GM12801 (cell line): ENCODE data around the gene OR2V2.

Experiments used
- TF ChIP-seq, protein P1 (sequence below): IDR thresholded peaks from one replicate; pipeline ENCODE4 v1.5.1; 2011; ENCODE audit warnings: control low read depth; ENCODE audit not compliant: insufficient read length; ENCODE audit errors: extremely low read depth

OR2V2 gene

DNA sequence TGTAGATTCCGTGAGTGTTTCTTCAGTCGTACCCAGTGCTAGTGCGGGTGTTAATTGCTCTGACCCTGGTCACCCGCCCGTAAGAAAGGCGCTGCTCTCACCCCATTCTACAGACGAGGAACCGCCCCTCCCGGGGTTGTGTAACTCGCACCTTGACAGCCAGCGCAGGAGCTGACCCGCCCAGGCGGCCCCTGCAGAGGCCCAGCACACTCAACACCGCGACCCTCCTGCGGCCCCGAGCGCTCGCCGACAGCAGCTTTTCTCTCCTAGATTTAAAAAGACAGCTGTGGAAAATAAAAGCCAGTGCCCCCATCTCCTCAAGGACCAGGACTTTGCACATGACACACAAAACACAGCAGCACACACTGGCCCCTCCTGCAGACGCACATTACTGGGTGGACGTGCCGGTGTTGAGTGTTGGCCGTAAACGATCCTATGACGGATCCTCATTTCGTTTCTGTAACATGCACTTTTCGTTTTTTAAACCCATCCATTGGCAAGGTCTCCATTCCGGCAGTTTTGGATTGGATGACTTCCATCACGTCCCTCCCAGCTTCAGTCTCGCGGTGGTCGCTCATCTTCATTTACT lies 22.9 kb downstream of the OR2V2 start:
- TF ChIP-seq, protein P1, sequence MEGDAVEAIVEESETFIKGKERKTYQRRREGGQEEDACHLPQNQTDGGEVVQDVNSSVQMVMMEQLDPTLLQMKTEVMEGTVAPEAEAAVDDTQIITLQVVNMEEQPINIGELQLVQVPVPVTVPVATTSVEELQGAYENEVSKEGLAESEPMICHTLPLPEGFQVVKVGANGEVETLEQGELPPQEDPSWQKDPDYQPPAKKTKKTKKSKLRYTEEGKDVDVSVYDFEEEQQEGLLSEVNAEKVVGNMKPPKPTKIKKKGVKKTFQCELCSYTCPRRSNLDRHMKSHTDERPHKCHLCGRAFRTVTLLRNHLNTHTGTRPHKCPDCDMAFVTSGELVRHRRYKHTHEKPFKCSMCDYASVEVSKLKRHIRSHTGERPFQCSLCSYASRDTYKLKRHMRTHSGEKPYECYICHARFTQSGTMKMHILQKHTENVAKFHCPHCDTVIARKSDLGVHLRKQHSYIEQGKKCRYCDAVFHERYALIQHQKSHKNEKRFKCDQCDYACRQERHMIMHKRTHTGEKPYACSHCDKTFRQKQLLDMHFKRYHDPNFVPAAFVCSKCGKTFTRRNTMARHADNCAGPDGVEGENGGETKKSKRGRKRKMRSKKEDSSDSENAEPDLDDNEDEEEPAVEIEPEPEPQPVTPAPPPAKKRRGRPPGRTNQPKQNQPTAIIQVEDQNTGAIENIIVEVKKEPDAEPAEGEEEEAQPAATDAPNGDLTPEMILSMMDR, result no peak

GRCh38 chr5:181170996-181171395 lies 23.6 kb downstream of the OR2V2 start:
- TF ChIP-seq, protein P1, result no peak

- TF ChIP-seq, protein P1, result no peak
Observed at GRCh38 chr5:181171782-181172181, 24.4 kb downstream of the OR2V2 start.

- TF ChIP-seq, protein P1, result no peak
Observed at GRCh38 chr5:181173027-181173419, 25.6 kb downstream of the OR2V2 start.

- TF ChIP-seq, protein P1, result no peak
Observed at GRCh38 chr5:181173420-181174342, 26.3 kb downstream of the OR2V2 start.

GRCh38 chr5:181176254-181176952 lies 29.0 kb downstream of the OR2V2 start:
- TF ChIP-seq, protein P1, result no peak
